Measurements from ENCODE around the gene NCOA1.

GRCh38 chr2:24628746-24629145, 137.7 kb downstream of the NCOA1 start:
- TF ChIP-seq CTCF (conservative IDR thresholded peaks at IDR 0.05; ENCODE audit: low read length) (no peak), EZH2phosphoT487 (IDR thresholded peaks at IDR 0.05; ENCODE audit: borderline replicate concordance, low read depth, low read length) (no peak)

Measured in OCI-LY7 (cell line).